Stimulated activated CD4-positive, alpha-beta T cell treated with anti-CD3 and anti-CD28 coated beads, Interleukin-15, amount 100 ng/mL, for 48 hours (primary cell): ENCODE measurements around the gene CHST12.
"Not testable (repeated sequence)": the region's sequence is repeated elsewhere in the genome, so short reads cannot be mapped to it uniquely, and the experiment has no call there.

Source experiments
- DNase-seq, 2 donors: peaks; one replicate each; pipeline ENCODE4 v3.0.0-alpha.2; 2020; ENCODE audit warnings: low read depth in 2 of 2

Gene CHST12

DNA sequence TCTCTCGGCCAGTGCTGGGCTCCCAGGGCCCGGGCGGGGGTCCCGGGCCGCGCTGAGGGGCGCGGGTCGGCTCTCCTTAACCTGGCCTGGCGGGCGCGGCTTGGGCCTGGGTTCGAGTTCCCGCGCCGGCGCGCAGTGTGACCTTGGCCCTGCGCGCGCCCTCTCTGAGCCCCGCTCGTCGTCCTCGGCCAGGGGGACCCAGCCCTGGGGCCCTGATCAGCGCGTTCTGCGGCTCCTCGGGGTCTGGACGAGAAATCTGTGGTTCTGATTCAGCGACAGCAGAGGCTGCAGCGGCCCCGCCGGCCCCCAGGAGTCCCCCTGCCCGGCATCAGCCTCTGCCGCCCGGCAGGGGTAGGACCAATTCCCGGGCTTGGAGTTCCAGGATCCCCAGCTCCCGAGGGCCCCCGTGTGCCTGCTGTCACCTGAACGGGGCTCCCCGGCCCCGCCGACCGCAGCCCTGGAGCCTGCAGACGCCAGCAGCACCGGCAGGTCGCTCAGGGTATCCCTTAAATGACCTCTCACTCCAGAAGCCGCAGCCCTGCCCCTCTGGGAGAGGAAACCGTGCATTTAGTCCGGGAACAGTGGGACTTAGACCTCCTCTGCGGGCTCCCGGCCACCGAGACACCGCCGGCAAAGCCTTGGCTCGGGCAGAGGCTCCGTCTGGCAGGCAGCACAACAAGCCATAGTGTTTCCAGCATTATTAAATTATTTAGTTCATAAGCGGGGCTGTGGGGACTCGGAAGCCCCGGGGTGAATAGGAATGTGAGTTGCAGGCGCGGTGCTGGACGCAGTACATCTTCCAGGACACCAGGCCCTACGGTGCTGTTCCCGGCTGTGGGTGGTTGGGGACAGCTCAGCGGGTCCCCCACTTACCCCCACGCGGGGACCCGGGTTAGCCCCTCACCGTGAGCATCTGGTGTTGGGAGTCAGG lies 572 bp downstream of the CHST12 start:
- DNase-seq = no peak

- DNase-seq = no peak
Observed at GRCh38 chr7:2404714-2405119, 1.3 kb downstream of the CHST12 start.

- DNase-seq = no peak
Observed at GRCh38 chr7:2405201-2405600, 1.8 kb downstream of the CHST12 start.

GRCh38 chr7:2405601-2406345 lies 2.4 kb downstream of the CHST12 start:
- DNase-seq = peak; percentile 50 to 52

GRCh38 chr7:2409745-2410414 lies 6.5 kb downstream of the CHST12 start:
- DNase-seq = no peak

DNA sequence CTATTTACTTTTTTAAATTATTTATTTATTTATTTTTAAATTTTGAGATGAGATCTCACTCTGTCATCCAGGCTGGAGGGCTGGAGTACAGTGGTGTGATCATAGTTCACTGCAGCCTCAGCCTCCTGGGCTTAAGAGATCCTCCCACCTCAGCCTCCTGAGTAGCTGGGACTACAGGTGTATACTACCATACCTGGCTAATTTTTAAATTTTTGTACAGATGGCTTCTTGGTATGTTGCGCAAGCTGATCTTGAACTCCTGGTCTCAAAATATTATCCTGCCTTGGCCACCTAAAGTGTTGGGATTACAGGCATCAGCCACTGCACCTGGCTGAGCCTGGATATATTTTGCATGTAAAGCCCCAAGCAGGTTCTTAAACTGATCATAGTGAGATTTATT lies 7.6 kb downstream of the CHST12 start:
- no peak for DNase-seq

DNA sequence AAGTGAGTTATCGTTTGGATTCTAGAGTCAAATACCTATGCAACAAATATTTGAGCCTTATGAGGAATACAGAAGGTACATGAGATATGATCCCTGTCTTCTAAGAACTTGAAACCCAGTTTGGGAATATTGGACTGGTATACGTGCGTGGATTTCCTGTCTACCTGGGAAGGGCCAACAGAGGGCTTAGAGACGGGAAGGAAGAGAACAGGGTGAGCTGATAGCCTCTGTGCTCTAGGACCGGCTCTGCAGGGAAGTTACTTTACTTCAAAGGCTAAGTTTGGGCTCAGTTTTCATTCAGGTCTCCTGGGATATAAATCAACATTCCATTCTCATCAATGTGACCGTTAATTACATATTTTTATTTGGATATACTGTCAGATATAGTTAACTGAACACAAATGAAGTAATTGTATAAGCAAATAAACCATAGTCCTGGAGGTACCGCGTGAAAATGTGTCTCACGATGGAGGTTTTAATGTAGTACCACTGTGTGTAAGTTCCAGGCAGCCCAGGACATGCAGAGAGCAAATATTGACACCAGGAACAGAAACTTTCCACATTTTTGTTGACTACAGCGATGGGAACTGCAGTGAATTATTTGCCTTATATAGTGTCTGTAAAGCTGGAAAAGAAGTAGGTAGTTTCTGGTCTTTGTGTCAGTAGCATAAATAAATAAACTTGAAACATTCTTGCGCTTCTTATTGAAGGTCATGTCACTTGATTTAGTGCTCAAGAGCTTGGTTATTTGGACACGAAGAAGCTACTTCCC lies 8.6 kb downstream of the CHST12 start:
- DNase-seq = no peak

DNA sequence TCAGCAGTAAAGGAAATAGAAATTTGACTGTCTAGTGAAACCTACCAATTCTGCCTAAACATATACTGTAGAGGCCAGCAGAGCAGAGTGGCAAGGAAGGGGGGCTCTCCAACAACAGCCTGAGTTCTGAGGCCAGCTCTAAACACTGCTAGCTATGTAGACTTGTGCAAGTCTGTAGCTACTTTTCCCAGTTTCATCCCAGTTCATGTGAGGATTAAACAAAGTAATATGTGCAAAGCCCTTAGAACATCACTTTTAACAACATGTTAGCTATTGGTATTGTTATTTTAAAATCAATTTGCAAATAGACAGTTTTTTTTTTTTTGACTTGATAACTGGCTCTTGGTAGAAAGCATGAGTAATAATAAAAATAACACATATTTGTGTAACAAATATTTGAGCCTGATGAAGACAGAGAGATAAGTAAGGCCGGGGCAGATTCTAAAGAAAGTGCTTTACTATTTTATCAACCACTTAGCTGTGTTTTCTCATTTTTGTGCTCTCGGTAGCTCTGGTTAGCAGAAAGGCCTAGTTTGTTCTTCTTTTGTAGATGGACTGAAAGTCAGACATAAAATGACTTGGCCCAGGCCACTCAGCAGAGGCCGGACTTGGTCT lies 9.3 kb downstream of the CHST12 start:
- DNase-seq = no peak

GRCh38 chr7:2416063-2416462 lies 12.7 kb downstream of the CHST12 start:
- no peak for DNase-seq

DNA sequence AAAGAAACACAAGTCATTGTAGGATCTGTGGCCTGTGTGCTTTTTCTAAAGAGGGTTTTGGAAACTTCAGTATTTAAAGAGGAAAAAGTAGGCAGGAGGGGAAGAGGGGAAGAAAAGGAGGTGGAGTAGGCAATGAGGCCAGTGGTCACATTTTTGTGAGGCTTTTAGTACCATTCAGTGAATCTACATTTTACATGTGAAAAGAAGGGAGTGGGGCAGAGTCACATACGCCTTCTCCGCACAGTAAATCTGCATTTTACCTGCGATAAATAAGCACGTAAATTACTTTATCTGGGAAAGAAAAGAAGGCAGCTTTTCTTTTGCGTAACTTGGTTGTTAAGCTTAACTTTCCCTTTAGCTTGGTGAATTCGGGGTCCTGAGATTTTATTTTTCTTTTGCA lies 13.2 kb downstream of the CHST12 start:
- DNase-seq = no peak

GRCh38 chr7:2417178-2417577 lies 13.8 kb downstream of the CHST12 start:
- not testable (repeated sequence) for DNase-seq

GRCh38 chr7:2417981-2418481 lies 14.6 kb downstream of the CHST12 start:
- no peak for DNase-seq

DNA sequence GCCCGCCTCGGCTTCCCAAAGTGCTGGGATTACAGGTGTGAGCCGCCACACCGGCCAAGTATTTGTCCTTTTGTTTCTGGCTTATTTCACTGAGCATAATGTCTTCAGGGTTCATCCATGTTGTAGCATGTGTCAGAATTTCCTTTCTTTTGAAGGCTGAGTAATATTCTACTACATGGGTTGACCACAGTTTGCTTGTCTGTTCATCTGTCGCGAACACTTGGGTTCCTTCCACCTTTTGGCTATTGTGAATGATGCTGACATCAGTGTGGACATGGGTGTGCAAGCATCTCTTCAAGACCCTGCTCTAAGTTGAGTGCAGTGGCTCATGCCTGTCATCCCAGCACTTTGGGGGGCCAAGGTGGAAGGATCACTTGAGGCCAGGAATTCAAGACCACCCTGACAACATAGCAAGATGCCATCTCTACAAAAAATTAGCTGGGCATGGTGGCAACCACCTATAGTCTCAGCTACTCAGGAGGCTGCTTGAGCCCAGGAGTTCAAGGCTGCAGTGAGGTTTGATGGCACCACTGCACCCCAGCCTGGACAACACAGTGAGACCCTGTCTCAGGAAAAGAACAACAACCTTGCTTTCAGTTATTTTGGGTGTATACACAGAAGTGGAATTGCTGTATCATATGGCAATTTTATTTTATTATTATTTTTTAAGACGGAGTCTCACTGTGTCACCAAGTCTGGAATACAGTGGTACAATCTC lies 17.0 kb downstream of the CHST12 start:
- DNase-seq = no peak

DNA sequence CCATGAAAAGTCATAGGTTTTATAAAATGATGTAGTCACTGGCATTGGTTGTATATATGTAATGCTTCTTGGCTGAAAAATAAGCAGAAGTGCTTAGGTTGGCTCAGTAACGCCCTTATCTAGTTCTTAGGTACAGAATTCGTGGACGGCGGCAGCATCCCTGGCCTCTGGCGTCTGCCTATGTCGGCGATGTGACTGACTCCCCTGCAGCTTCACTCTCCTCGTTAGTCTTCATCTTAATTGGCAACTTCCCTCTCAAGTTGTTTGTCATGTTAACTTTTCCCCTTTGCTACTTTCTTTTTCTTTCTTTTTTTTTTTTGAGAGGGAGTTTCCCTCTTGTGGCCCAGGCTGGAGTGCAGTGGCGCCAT lies 18.5 kb downstream of the CHST12 start:
- DNase-seq = no peak

DNA sequence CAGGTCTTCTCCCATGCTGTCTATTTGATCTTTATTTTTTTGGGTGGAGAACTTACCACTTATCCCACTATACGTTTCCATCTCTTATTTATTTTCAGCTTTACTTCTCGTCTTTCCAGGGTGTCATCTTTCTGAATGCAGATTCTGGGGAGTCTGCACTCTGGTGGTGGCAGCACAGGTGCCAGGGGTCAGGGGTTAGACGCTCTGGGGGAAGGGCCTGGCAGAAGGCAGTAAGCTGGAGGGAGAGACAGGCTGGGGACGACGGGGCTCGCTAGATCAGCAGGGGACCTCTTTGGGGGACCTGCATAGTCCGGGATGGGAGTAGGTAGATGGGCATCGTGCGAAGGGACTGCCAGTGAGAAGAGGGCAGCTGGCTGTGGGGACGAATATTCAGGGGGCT lies 22.3 kb downstream of the CHST12 start:
- no peak for DNase-seq

- DNase-seq = peak in 1 of 2 donors; percentile 22
Observed at GRCh38 chr7:2431260-2431867, 28.0 kb downstream of the CHST12 start.

DNA sequence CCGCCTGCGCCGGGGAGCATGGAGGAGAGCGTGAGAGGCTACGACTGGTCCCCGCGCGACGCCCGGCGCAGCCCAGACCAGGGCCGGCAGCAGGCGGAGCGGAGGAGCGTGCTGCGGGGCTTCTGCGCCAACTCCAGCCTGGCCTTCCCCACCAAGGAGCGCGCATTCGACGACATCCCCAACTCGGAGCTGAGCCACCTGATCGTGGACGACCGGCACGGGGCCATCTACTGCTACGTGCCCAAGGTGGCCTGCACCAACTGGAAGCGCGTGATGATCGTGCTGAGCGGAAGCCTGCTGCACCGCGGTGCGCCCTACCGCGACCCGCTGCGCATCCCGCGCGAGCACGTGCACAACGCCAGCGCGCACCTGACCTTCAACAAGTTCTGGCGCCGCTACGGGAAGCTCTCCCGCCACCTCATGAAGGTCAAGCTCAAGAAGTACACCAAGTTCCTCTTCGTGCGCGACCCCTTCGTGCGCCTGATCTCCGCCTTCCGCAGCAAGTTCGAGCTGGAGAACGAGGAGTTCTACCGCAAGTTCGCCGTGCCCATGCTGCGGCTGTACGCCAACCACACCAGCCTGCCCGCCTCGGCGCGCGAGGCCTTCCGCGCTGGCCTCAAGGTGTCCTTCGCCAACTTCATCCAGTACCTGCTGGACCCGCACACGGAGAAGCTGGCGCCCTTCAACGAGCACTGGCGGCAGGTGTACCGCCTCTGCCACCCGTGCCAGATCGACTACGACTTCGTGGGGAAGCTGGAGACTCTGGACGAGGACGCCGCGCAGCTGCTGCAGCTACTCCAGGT lies 29.7 kb downstream of the CHST12 start:
- DNase-seq = no peak

GRCh38 chr7:2433713-2434550 lies 30.5 kb downstream of the CHST12 start:
- DNase-seq = no peak
